Measurements from ENCODE around the gene STK32B.

GRCh38 chr4:5547651-5548249 is 496.5 kb downstream of the STK32B start:
- TF ChIP-seq CTCF (IDR thresholded peaks at IDR 0.05) (no peak), POLR2A (IDR thresholded peaks at IDR 0.05) (no peak)
